CD4-positive, CD25-positive, alpha-beta regulatory T cell (primary cell): ENCODE results near the gene JUP. TPM values are rescaled to one million over a fixed set of nuclear protein-coding genes. Genes with fewer than 3 reads are reported as not detected.
A peak's percentile ranks its signal among the peaks of the same experiment; 100 is the strongest.

Experiments used
- ATAC-seq, 2 donors: fragments of 150-1000 bp; cut with Tn5 transposase; one replicate each; pipeline ENCODE4 v1.10.0; 2021; ENCODE audit warnings: low read depth in 2 of 2, moderate number of reproducible peaks in 2 of 2, moderate library complexity in 1 of 2
- DNase-seq, 3 donors: peaks; one replicate each; pipeline versions ENCODE4 v3.0.0 to v3.0.0-alpha.2; 2012 to 2022; ENCODE audit warnings: mixed read lengths in 1 of 3
- H3K27ac ChIP-seq: one replicate; pipeline ENCODE4 v1.7.0; 2013; ENCODE audit warnings: mild to moderate bottlenecking, low read length; ENCODE audit not compliant: insufficient read depth, poor library complexity, severe bottlenecking
- H3K27me3 ChIP-seq: one replicate; pipeline ENCODE4 v1.7.0; 2013; ENCODE audit warnings: low read length; ENCODE audit not compliant: control insufficient read depth, insufficient read depth
- H3K36me3 ChIP-seq: one replicate; pipeline ENCODE4 v1.7.0; 2013; ENCODE audit warnings: mild to moderate bottlenecking, low read length, moderate library complexity; ENCODE audit not compliant: control insufficient read depth, insufficient read depth
- H3K4me1 ChIP-seq: 2 replicates; pipeline ENCODE4 v1.7.0; 2013; ENCODE audit warnings: mild to moderate bottlenecking, low read length; ENCODE audit not compliant: insufficient read depth, control insufficient read depth, poor library complexity, severe bottlenecking
- H3K4me3 ChIP-seq: one replicate; pipeline ENCODE4 v1.7.0; 2013; ENCODE audit warnings: low read depth, mild to moderate bottlenecking, low read length, moderate library complexity
- H3K9me3 ChIP-seq, 2 experiments: 1 replicate in 1 of 2; 2 replicates in 1 of 2; pipeline ENCODE4 v1.7.0; 2013; ENCODE audit warnings: low read length in 2 of 2, mild to moderate bottlenecking in 1 of 2, moderate library complexity in 1 of 2; ENCODE audit not compliant: control insufficient read depth in 2 of 2
- H3K27ac Mint-ChIP-seq, 3 donors: one replicate each; pipeline ENCODE4 v1.8.0; 2020 to 2022; ENCODE audit warnings: mild to moderate bottlenecking in 3 of 3, mixed read lengths in 3 of 3, moderate library complexity in 2 of 3
- H3K27me3 Mint-ChIP-seq: one replicate; pipeline ENCODE4 v1.8.0; 2022; ENCODE audit warnings: mild to moderate bottlenecking, mixed read lengths
- H3K36me3 Mint-ChIP-seq: one replicate; pipeline ENCODE4 v1.8.0; 2020; ENCODE audit warnings: mixed read lengths
- H3K4me1 Mint-ChIP-seq, 4 donors: one replicate each; pipeline ENCODE4 v1.8.0; 2020 to 2022; ENCODE audit warnings: mixed read lengths in 4 of 4, mild to moderate bottlenecking in 1 of 4
- H3K4me3 Mint-ChIP-seq, 4 donors: one replicate each; pipeline ENCODE4 v1.8.0; 2020 to 2022; ENCODE audit warnings: mild to moderate bottlenecking in 4 of 4, mixed read lengths in 4 of 4, moderate library complexity in 3 of 4
- H3K9me3 Mint-ChIP-seq, 7 donors: one replicate each; pipeline ENCODE4 v1.8.0; 2020 to 2022; ENCODE audit warnings: mixed read lengths in 7 of 7, mild to moderate bottlenecking in 3 of 7, moderate library complexity in 2 of 7
- polyA plus RNA-seq, 4 donors: library from polyadenylated mRNA; unstranded; fragments of 300-500 nt; fragmentation: Illumina TruSeq; gene quantifications; one replicate each; pipeline ENCODE4 v1.2.3, GENCODE V29; 2021
- total RNA-seq: library from RNA; stranded (reverse); gene quantifications from one replicate; pipeline ENCODE4 v1.2.3, GENCODE V29; 2022

Gene JUP
- total and polyA plus RNA-seq, 5 donors from 2014 or later, result 0.32 to 1.3 (median 0.33) TPM; not detected in 2

DNA sequence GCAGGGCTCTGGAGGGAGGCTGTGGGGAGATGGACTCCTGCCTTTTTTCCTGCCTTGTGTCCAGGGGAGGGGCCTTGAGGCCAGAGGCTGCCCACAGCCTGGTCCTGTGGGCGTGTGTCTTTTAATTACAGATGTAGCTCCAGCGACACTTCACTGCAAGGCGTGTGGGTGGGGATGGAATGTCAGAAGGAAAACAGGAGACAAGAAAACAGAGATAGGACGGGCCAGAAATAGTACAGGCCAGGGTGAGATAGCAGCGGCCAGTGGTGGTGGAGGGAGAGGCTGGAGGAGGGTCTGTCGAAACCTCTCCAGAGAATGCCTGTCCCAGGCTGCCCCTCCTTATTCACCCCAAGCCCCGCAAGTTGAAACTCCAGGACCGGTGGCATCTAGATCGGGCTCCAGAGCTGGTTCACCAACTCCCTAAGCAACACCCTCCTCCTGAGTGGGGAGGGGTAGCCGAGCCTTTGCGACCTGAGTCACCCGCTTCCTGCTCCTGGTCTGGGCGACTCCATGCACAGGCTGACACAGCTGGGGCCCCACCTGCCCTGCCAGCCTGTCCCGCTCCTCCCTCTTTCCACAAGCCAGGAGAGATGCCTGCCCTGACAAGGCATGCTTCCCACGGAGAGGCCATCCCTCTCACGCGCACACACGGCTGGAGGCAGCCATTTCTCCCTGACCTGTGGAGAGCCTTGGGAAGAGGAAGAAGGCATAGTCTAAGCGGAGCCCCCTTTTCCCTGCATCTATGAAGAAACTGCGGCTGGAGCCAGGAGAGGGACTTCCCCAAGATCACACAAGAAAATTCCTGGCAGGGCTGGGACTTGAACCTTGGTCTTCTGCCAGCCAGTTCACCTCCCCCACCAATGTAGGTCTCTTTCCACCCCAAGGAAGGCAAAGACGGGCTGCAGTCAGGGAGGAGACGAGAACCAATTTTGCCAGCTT is 6.6 kb upstream of the JUP start:
- Mint-ChIP-seq H3K4me3 (no peak overlapping the region), H3K27ac (peak overlapping the region in 1 of 3 donors; percentile 21), H3K9me3 (no peaks in the 10 kb centered on the region), H3K36me3 (no peaks in the 10 kb centered on the region), H3K4me1 (peaks cover 0 to 12% (median 0%) of the 10 kb centered on the region in 4 donors), H3K27me3 (peaks cover 20% of the 10 kb centered on the region)
- Histone ChIP-seq H3K9me3 (no peaks in the 10 kb centered on the region), H3K36me3 (no peaks in the 10 kb centered on the region), H3K27ac (no peak overlapping the region), H3K4me3 (no peak overlapping the region), H3K27me3 (no peaks in the 10 kb centered on the region), H3K4me1 (no peaks in the 10 kb centered on the region)
- no peak for ATAC-seq
- DNase-seq, result no peak

DNA sequence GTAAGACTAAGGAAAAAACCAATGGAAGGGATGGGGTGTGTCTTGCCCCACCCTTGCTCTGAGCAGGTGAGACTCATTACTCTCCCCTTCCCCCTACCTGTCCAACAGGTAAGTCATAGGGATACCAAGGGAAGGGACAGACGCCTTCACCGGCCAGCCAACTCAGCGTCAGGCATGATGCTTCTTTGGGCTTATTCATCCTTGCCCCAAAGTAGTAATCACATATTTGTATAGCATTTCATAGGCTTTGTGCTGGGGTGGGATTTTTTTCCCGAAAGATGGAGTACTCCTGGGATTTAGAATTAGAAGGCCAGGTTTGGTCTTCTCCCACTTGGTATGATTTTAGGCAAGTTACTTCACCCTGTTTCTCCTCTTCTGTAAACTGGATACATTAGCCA is 509 bp upstream of the JUP start:
- DNase-seq (no peak), ATAC-seq (no peak)
- H3K9me3 ChIP-seq, result no peaks in the 10 kb centered on the region
- peaks cover 8% of the 10 kb centered on the region for H3K27me3 ChIP-seq
- no peak overlapping the region for H3K27ac Mint-ChIP-seq
- H3K36me3 Mint-ChIP-seq, result no peaks in the 10 kb centered on the region
- no peak overlapping the region for H3K4me3 ChIP-seq
- H3K36me3 ChIP-seq, result no peaks in the 10 kb centered on the region
- H3K4me1 ChIP-seq, result peaks cover 16% of the 10 kb centered on the region
- H3K4me1 Mint-ChIP-seq, result peaks cover 0 to 34% (median 5%) of the 10 kb centered on the region in 4 donors
- H3K27ac ChIP-seq, result no peak overlapping the region
- H3K9me3 Mint-ChIP-seq, result peaks cover 0 to 3% (median 0%) of the 10 kb centered on the region in 7 donors
- H3K27me3 Mint-ChIP-seq, result peaks cover 39% of the 10 kb centered on the region
- peak overlapping the region; percentile 72 to 86 (median 79) for H3K4me3 Mint-ChIP-seq

GRCh38 chr17:41785859-41786226 is 668 bp downstream of the JUP start:
- Histone ChIP-seq H3K27me3 (peaks cover 8% of the 10 kb centered on the region), H3K4me1 (peaks cover 16% of the 10 kb centered on the region), H3K27ac (no peak overlapping the region), H3K4me3 (no peak overlapping the region), H3K9me3 (no peaks in the 10 kb centered on the region), H3K36me3 (no peaks in the 10 kb centered on the region)
- Mint-ChIP-seq H3K9me3 (peaks cover 0 to 3% (median 0%) of the 10 kb centered on the region in 7 donors), H3K36me3 (no peaks in the 10 kb centered on the region), H3K27ac (peak overlapping the region in 1 of 3 donors; percentile 38), H3K4me1 (peaks cover 0 to 34% (median 5%) of the 10 kb centered on the region in 4 donors), H3K27me3 (peaks cover 39% of the 10 kb centered on the region), H3K4me3 (peak overlapping the region in 2 of 4 donors; percentile 59 to 69)
- no peak for ATAC-seq
- no peak for DNase-seq

- Mint-ChIP-seq H3K4me3 (peak overlapping the region in 2 of 4 donors; percentile 59 to 69), H3K36me3 (no peaks in the 10 kb centered on the region), H3K9me3 (peaks cover 0 to 3% (median 0%) of the 10 kb centered on the region in 7 donors), H3K27ac (peak overlapping the region in 1 of 3 donors; percentile 38), H3K4me1 (peaks cover 0 to 31% (median 5%) of the 10 kb centered on the region in 4 donors), H3K27me3 (peaks cover 41% of the 10 kb centered on the region)
- Histone ChIP-seq H3K4me1 (peaks cover 16% of the 10 kb centered on the region), H3K36me3 (no peaks in the 10 kb centered on the region), H3K27me3 (peaks cover 8% of the 10 kb centered on the region), H3K27ac (no peak overlapping the region), H3K4me3 (no peak overlapping the region), H3K9me3 (no peaks in the 10 kb centered on the region)
- no peak for ATAC-seq
- DNase-seq, result no peak
Measured at GRCh38 chr17:41785091-41785858, 1.2 kb downstream of the JUP start.

- Mint-ChIP-seq H3K36me3 (no peaks in the 10 kb centered on the region), H3K9me3 (peaks cover 0 to 3% (median 0%) of the 10 kb centered on the region in 7 donors), H3K4me1 (peaks cover 0 to 31% (median 5%) of the 10 kb centered on the region in 4 donors), H3K27ac (no peak overlapping the region), H3K27me3 (peaks cover 44% of the 10 kb centered on the region), H3K4me3 (peak overlapping the region in 1 of 4 donors; percentile 13)
- H3K4me3 ChIP-seq, result no peak overlapping the region
- DNase-seq, result no peak
- H3K27me3 ChIP-seq, result peaks cover 8% of the 10 kb centered on the region
- no peaks in the 10 kb centered on the region for H3K9me3 ChIP-seq
- H3K27ac ChIP-seq, result no peak overlapping the region
- peaks cover 16% of the 10 kb centered on the region for H3K4me1 ChIP-seq
- no peak for ATAC-seq
- H3K36me3 ChIP-seq, result no peaks in the 10 kb centered on the region
Measured at GRCh38 chr17:41784207-41784744, 2.2 kb downstream of the JUP start.

- peaks cover 0 to 3% (median 0%) of the 10 kb centered on the region in 7 donors for H3K9me3 Mint-ChIP-seq
- no peak overlapping the region for H3K27ac ChIP-seq
- peaks cover 31% of the 10 kb centered on the region for H3K27me3 Mint-ChIP-seq
- H3K36me3 ChIP-seq, result no peaks in the 10 kb centered on the region
- no peak overlapping the region for H3K4me3 ChIP-seq
- H3K4me1 Mint-ChIP-seq, result peaks cover 0 to 17% (median 5%) of the 10 kb centered on the region in 4 donors
- H3K36me3 Mint-ChIP-seq, result no peaks in the 10 kb centered on the region
- DNase-seq (no peak), ATAC-seq (no peak)
- H3K27ac Mint-ChIP-seq, result peak overlapping the region in 1 of 3 donors; percentile 51
- peaks cover 16% of the 10 kb centered on the region for H3K4me1 ChIP-seq
- H3K4me3 Mint-ChIP-seq, result no peak overlapping the region
- no peaks in the 10 kb centered on the region for H3K9me3 ChIP-seq
- H3K27me3 ChIP-seq, result peaks cover 7% of the 10 kb centered on the region
Measured at GRCh38 chr17:41782142-41782541, 4.4 kb downstream of the JUP start.

GRCh38 chr17:41781404-41782110 is 5.0 kb downstream of the JUP start:
- Histone ChIP-seq H3K27me3 (peaks cover 3% of the 10 kb centered on the region), H3K4me1 (peaks cover 16% of the 10 kb centered on the region), H3K36me3 (no peaks in the 10 kb centered on the region), H3K27ac (no peak overlapping the region), H3K4me3 (no peak overlapping the region), H3K9me3 (no peaks in the 10 kb centered on the region)
- H3K9me3 Mint-ChIP-seq, result no peaks in the 10 kb centered on the region
- peak overlapping the region in 1 of 3 donors; percentile 51 for H3K27ac Mint-ChIP-seq
- H3K36me3 Mint-ChIP-seq, result no peaks in the 10 kb centered on the region
- peaks cover 25% of the 10 kb centered on the region for H3K27me3 Mint-ChIP-seq
- no peak for DNase-seq
- H3K4me3 Mint-ChIP-seq, result no peak overlapping the region
- ATAC-seq, result no peak
- H3K4me1 Mint-ChIP-seq, result peaks cover 0 to 12% (median 0%) of the 10 kb centered on the region in 4 donors
